ENCODE measurements around the gene MRPL34.
A peak's percentile ranks its signal among the peaks of the same experiment; 100 is the strongest.
"Not testable (repeated sequence)": the region's sequence is repeated elsewhere in the genome, so short reads cannot be mapped to it uniquely, and the experiment has no call there.

Gene MRPL34

DNA sequence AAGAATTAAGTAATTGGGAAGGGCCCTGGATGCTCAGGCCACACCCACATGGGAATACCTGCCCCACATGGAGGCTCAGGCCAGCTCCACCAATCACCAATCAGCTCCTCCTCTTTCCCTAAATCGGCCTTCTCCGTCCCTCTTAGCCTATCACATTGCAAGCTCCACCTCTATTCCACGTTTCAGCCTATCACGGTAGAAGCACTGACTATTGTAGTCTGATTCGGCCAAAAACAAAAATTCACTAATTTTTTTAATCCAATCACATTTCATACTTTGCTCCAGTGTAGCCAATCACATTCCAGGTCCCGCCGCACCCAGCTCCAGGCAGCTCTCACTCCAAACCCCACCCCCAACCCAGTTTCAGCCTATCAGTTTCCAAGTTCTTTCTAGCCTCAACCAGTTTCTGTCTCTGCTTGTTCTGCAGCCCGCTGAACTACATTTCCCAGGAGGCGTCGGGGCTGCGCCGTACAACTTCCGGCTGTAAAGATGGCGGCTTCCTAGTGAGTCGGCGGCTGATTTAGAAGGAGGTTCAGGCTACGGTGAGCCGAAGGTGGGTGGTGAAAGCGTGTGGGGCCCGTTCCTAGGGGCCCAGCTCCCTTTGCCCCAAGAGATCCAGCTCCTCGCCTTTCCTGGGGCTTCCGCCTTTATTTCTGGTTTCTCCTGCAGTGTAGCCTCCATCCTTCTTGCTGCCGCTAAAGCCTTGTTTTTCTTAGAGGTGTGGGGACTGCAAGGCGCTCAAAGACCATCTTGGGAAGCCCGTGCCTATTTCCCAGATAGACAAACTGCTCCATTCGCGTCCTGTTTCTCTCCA, 38.5 kb upstream of the MRPL34 start, which contains the start of gene BABAM1:
TSS of gene BABAM1 (plus strand) at position 469 of the 814 bp plus-strand sequence. CDS start 1,364 bp downstream, outside the sequence.
- peaks cover 17% of the 10 kb centered on the region for H3K36me3 ChIP-seq (ENCODE audit: insufficient read depth, low read length)
- peak within 1 kb of the TSS; percentile 89 for H3K4me2 ChIP-seq (ENCODE audit: low read length)
- no peaks in the 10 kb centered on the region for H3K27me3 ChIP-seq (ENCODE audit: control insufficient read depth, insufficient read depth, low read length)
- peaks cover 6% of the 10 kb centered on the region for H3K4me1 ChIP-seq (ENCODE audit: control insufficient read depth, insufficient read depth, low read length)
- no peaks in the 10 kb centered on the region for H3K9me3 ChIP-seq (replicated peaks; ENCODE audit: low read length)
- H3K4me3 ChIP-seq (ENCODE audit: low read length) = peak within 1 kb of the TSS; percentile 84
- H3K9ac ChIP-seq (ENCODE audit: low read depth, low read length) = peak within 1 kb of the TSS; percentile 87

DNA sequence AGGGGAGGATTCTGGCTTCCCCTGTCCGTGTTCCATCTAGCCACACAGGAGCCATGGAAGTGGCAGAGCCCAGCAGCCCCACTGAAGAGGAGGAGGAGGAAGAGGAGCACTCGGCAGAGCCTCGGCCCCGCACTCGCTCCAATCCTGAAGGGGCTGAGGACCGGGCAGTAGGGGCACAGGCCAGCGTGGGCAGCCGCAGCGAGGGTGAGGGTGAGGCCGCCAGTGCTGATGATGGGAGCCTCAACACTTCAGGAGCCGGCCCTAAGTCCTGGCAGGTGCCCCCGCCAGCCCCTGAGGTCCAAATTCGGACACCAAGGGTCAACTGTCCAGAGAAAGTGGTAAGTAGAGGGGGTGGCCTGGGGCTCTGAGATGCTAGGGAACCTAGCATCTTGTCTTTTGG, 36.9 kb upstream of the MRPL34 start:
- H3K36me3 ChIP-seq (ENCODE audit: insufficient read depth, low read length) = peaks cover 22% of the 10 kb centered on the region
- peak overlapping the region; percentile 89 for H3K4me2 ChIP-seq (ENCODE audit: low read length)
- peak overlapping the region; percentile 25 for H3K9ac ChIP-seq (ENCODE audit: low read depth, low read length)
- no peaks in the 10 kb centered on the region for H3K27me3 ChIP-seq (ENCODE audit: control insufficient read depth, insufficient read depth, low read length)
- H3K4me3 ChIP-seq (ENCODE audit: low read length) = no peak overlapping the region
- peaks cover 6% of the 10 kb centered on the region for H3K4me1 ChIP-seq (ENCODE audit: control insufficient read depth, insufficient read depth, low read length)
- H3K9me3 ChIP-seq (replicated peaks; ENCODE audit: low read length) = no peaks in the 10 kb centered on the region

DNA sequence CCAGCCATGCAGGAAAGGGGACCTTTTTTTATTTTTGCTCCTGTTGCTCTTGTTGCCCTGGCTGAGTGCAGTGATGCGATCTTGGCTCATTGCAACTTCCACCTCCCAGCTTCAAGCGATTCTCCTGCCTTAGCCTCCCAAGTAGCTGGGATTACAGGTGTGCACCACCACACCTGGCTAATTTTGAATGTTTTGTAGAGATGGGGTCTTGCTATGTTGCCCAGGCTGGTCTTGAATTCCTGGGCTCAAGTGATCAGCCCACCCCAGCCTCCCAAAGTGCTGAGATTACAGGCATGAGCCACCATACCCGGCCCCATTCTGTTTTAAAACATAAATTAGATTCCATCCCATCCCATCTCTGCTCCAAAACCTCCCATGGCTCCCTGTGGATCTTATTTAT, 30.8 kb upstream of the MRPL34 start:
- H3K9me3 ChIP-seq (replicated peaks; ENCODE audit: low read length); H3K9ac ChIP-seq (ENCODE audit: low read depth, low read length); H3K4me2 ChIP-seq (ENCODE audit: low read length); H3K4me1 ChIP-seq (ENCODE audit: control insufficient read depth, insufficient read depth, low read length); H3K27me3 ChIP-seq (ENCODE audit: control insufficient read depth, insufficient read depth, low read length); H3K4me3 ChIP-seq (ENCODE audit: low read length): not testable (repeated sequence)
- H3K36me3 ChIP-seq (ENCODE audit: insufficient read depth, low read length) = peaks cover 54% of the 10 kb centered on the region

- Histone ChIP-seq H3K27me3 (ENCODE audit: control insufficient read depth, insufficient read depth, low read length) (no peaks in the 10 kb centered on the region), H3K9me3 (replicated peaks; ENCODE audit: low read length) (no peaks in the 10 kb centered on the region), H3K4me1 (ENCODE audit: control insufficient read depth, insufficient read depth, low read length) (no peaks in the 10 kb centered on the region), H3K9ac (ENCODE audit: low read depth, low read length) (no peak overlapping the region), H3K4me3 (ENCODE audit: low read length) (no peak overlapping the region), H3K4me2 (ENCODE audit: low read length) (no peak overlapping the region), H3K36me3 (ENCODE audit: insufficient read depth, low read length) (peaks cover 51% of the 10 kb centered on the region)
Measured at GRCh38 chr19:17275441-17276175, 30.1 kb upstream of the MRPL34 start.

GRCh38 chr19:17279436-17279835, 26.2 kb upstream of the MRPL34 start:
- H3K4me2 ChIP-seq (ENCODE audit: low read length) = no peak overlapping the region
- no peak overlapping the region for H3K9ac ChIP-seq (ENCODE audit: low read depth, low read length)
- H3K36me3 ChIP-seq (ENCODE audit: insufficient read depth, low read length) = peaks cover 31% of the 10 kb centered on the region
- no peaks in the 10 kb centered on the region for H3K27me3 ChIP-seq (ENCODE audit: control insufficient read depth, insufficient read depth, low read length)
- H3K4me3 ChIP-seq (ENCODE audit: low read length) = no peak overlapping the region
- no peaks in the 10 kb centered on the region for H3K9me3 ChIP-seq (replicated peaks; ENCODE audit: low read length)
- peaks cover 13% of the 10 kb centered on the region for H3K4me1 ChIP-seq (ENCODE audit: control insufficient read depth, insufficient read depth, low read length)

DNA sequence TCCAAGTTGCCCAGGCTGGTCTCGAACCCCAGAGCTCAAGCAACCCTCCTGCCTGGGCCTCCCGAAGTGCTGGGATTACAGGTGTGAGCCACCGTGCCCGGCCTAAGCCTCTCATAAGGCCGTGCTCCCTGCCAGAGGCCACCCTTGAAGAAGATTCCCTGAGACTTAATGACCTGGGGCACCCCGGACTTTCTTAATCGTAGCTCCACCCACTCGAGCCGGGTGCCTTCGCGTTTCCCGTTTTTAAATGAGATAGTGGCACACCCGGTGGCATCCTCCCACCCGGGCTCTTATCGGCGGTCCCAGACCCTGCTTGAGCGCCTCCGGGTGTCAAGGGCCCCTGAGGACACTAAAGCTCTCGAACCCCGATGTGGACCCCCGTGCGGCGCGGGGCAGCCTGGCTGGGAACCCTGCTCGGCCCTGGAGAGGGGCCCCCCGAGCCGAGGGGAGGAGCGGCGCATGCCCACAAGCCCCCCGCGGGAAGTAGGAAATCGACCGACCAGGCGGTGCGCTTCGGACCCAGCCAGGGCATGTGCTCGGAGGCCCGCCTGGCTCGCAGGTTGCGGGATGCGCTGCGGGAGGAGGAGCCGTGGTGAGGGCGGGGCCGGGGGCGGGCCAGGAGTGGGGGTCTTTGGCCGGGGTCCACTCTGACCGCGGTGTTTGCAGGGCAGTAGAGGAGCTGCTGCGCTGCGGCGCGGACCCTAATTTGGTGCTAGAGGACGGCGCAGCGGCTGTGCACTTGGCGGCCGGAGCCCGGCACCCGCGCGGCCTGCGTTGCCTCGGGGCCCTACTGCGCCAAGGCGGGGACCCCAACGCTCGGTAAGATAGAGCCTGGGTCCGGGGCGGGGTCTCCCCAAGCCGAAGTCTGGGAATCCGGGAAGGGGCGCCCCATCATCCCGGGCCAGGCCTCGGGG, 24.0 kb upstream of the MRPL34 start, which contains the start of gene ANKLE1:
TSS of gene ANKLE1 (plus strand) at position 511 of the 914 bp plus-strand sequence. CDS start at position 531, 20 bp downstream.
- H3K4me2 ChIP-seq (ENCODE audit: low read length) = peak within 1 kb of the TSS; percentile 94
- peaks cover 13% of the 10 kb centered on the region for H3K4me1 ChIP-seq (ENCODE audit: control insufficient read depth, insufficient read depth, low read length)
- peak within 1 kb of the TSS; percentile 67 for H3K4me3 ChIP-seq (ENCODE audit: low read length)
- H3K9me3 ChIP-seq (replicated peaks; ENCODE audit: low read length) = no peaks in the 10 kb centered on the region
- peak within 1 kb of the TSS; percentile 46 for H3K9ac ChIP-seq (ENCODE audit: low read depth, low read length)
- no peaks in the 10 kb centered on the region for H3K27me3 ChIP-seq (ENCODE audit: control insufficient read depth, insufficient read depth, low read length)
- peaks cover 16% of the 10 kb centered on the region for H3K36me3 ChIP-seq (ENCODE audit: insufficient read depth, low read length)

GRCh38 chr19:17282488-17283125, 23.1 kb upstream of the MRPL34 start:
- peak overlapping the region; percentile 46 for H3K9ac ChIP-seq (ENCODE audit: low read depth, low read length)
- no peaks in the 10 kb centered on the region for H3K27me3 ChIP-seq (ENCODE audit: control insufficient read depth, insufficient read depth, low read length)

GRCh38 chr19:17283504-17283996, 22.1 kb upstream of the MRPL34 start:
- H3K9me3 ChIP-seq (replicated peaks; ENCODE audit: low read length) = no peaks in the 10 kb centered on the region
- H3K4me3 ChIP-seq (ENCODE audit: low read length) = no peak overlapping the region
- H3K4me1 ChIP-seq (ENCODE audit: control insufficient read depth, insufficient read depth, low read length) = peaks cover 13% of the 10 kb centered on the region
- H3K4me2 ChIP-seq (ENCODE audit: low read length) = no peak overlapping the region
- no peak overlapping the region for H3K9ac ChIP-seq (ENCODE audit: low read depth, low read length)
- H3K27me3 ChIP-seq (ENCODE audit: control insufficient read depth, insufficient read depth, low read length) = no peaks in the 10 kb centered on the region
- H3K36me3 ChIP-seq (ENCODE audit: insufficient read depth, low read length) = peaks cover 7% of the 10 kb centered on the region

More at GRCh38 chr19:17282488-17283125, 23.1 kb upstream of the MRPL34 start:
- no peaks in the 10 kb centered on the region for H3K9me3 ChIP-seq (replicated peaks; ENCODE audit: low read length)
- H3K4me1 ChIP-seq (ENCODE audit: control insufficient read depth, insufficient read depth, low read length) = peaks cover 13% of the 10 kb centered on the region
- H3K4me3 ChIP-seq (ENCODE audit: low read length) = peak overlapping the region; percentile 67
- H3K36me3 ChIP-seq (ENCODE audit: insufficient read depth, low read length) = peaks cover 10% of the 10 kb centered on the region
- H3K4me2 ChIP-seq (ENCODE audit: low read length) = peak overlapping the region; percentile 94

DNA sequence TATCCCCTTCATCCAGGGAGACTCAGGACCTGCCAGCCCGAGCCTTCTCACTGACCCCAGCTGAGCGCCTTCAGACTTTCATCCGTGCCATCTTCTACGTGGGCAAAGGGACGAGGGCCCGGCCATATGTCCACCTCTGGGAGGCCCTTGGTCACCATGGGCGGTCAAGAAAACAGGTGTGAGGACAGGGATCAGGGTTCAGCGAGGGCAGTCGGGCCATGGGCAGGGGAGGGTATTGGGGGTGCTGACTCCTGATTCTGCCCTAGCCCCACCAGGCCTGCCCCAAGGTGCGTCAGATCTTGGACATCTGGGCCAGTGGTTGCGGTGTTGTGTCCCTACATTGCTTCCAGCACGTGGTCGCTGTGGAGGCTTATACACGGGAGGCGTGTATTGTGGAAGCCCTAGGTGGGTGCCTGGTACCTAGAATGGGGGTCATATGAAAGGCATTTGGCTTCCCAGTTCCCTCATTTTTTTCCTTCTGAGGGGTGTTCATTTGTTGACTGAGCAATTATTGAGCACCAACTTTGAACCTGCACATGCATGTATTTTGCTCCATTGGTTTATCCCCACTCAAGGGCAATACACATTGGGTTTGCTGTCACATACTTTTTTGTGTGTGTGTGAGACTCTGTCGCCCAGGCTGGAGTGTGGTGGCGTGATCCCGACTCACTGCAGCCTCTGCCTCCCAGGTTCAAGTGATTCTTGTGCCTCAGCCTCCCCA, 20.1 kb upstream of the MRPL34 start:
- H3K9ac ChIP-seq (ENCODE audit: low read depth, low read length) = no peak overlapping the region
- no peaks in the 10 kb centered on the region for H3K9me3 ChIP-seq (replicated peaks; ENCODE audit: low read length)
- no peak overlapping the region for H3K4me2 ChIP-seq (ENCODE audit: low read length)
- no peaks in the 10 kb centered on the region for H3K36me3 ChIP-seq (ENCODE audit: insufficient read depth, low read length)
- H3K4me3 ChIP-seq (ENCODE audit: low read length) = no peak overlapping the region
- peaks cover 13% of the 10 kb centered on the region for H3K4me1 ChIP-seq (ENCODE audit: control insufficient read depth, insufficient read depth, low read length)
- H3K27me3 ChIP-seq (ENCODE audit: control insufficient read depth, insufficient read depth, low read length) = no peaks in the 10 kb centered on the region

GRCh38 chr19:17286263-17286662, 19.4 kb upstream of the MRPL34 start:
- Histone ChIP-seq H3K36me3 (ENCODE audit: insufficient read depth, low read length) (no peaks in the 10 kb centered on the region), H3K4me2 (ENCODE audit: low read length) (no peak overlapping the region), H3K9me3 (replicated peaks; ENCODE audit: low read length) (no peaks in the 10 kb centered on the region), H3K4me3 (ENCODE audit: low read length) (no peak overlapping the region), H3K9ac (ENCODE audit: low read depth, low read length) (no peak overlapping the region), H3K27me3 (ENCODE audit: control insufficient read depth, insufficient read depth, low read length) (no peaks in the 10 kb centered on the region), H3K4me1 (ENCODE audit: control insufficient read depth, insufficient read depth, low read length) (peaks cover 13% of the 10 kb centered on the region)
